ENCODE measurements around the gene FCER1G. TPM values are rescaled to one million over a fixed set of nuclear protein-coding genes. Genes with fewer than 3 reads are reported as not detected.

The FCER1G gene
- total and polyA plus RNA-seq, 2 of the 8 experiments (the other 6 are each of a cell fraction or from before 2014, with no cell fraction given) = 1.6 TPM; not detected in 1

GRCh38 chr1:161228032-161228431 is 12.9 kb downstream of the FCER1G start:
- peaks cover 0 to 10% (median 8%) of the 10 kb centered on the region in 4 experiments; a peak in 5 of 8 replicates for H3K36me3 ChIP-seq (ENCODE audit: control insufficient read depth in 2 of 4, insufficient read depth in 4 of 4, low read length in 3 of 4)
- 97% methylated on average over 7 of the region's 7 CpGs; no CpG with 5 or more reads in 1 of the 2 experiments for WGBS, 2 experiments (ENCODE audit: extremely low coverage in 1 of 2, insufficient coverage in 1 of 2, insufficient read length in 1 of 2, insufficient replicate concordance in 2 of 2, low coverage in 1 of 2, low lambda C conversion rate in 2 of 2, missing lambda C conversion rate in 1 of 2)
- no peak overlapping the region for H2BK5ac ChIP-seq (ENCODE audit: low read depth, low read length)
- H3K14ac ChIP-seq (ENCODE audit: insufficient read length) = no peak overlapping the region
- no peaks in the 10 kb centered on the region for H3K79me2 ChIP-seq (ENCODE audit: control insufficient read depth in 1 of 2, insufficient read depth in 2 of 2, low read length in 2 of 2)
- H2AFZ ChIP-seq (ENCODE audit: low read length) = no peak overlapping the region
- no peaks in the 10 kb centered on the region for H3K27me3 ChIP-seq (replicated peaks in 1 of 4; ENCODE audit: control insufficient read depth in 3 of 4, extremely low read depth in 1 of 4, insufficient read depth in 3 of 4, low read length in 3 of 4)
- no peaks in the 10 kb centered on the region for H3K79me1 ChIP-seq (ENCODE audit: low read depth, low read length)
- peaks cover 2 to 6% (median 4%) of the 10 kb centered on the region in 4 experiments for H3K4me1 ChIP-seq (replicated peaks in 1 of 4; ENCODE audit: control insufficient read depth in 3 of 4, insufficient read depth in 4 of 4, low read length in 3 of 4)
- no peak overlapping the region for H3K4ac ChIP-seq (replicated peaks; ENCODE audit: insufficient read length, low read depth, low read length)
- no peak overlapping the region; a peak in 1 of 4 replicates for H3K4me2 ChIP-seq (ENCODE audit: insufficient read depth in 1 of 2, low read depth in 2 of 2, low read length in 2 of 2)
- peaks cover 8% of the 10 kb centered on the region for H3K23me2 ChIP-seq (ENCODE audit: low read depth, low read length)
- no peak overlapping the region for H3K4me3 ChIP-seq (ENCODE audit: extremely low read depth in 1 of 4, insufficient read depth in 2 of 4, low read depth in 3 of 4, low read length in 4 of 4)
- H3K23ac ChIP-seq (ENCODE audit: insufficient read length) = no peak overlapping the region
- no peak overlapping the region for H4K5ac ChIP-seq (ENCODE audit: insufficient read length, low read depth, low read length)
- H2BK15ac ChIP-seq (ENCODE audit: low read length) = no peak overlapping the region
- CTCF ChIA-PET (ENCODE audit: partially characterized antibody) = interaction anchor here (0.7 to 23.7 kb wide), 19 partner anchors 11 to 207 kb away, joined by 3 to 427 read pairs (median 18); partner anchors contain the start of genes ADAMTS4, F11R, FCER1G and NDUFS2
- H3K18ac ChIP-seq (ENCODE audit: extremely low read depth, low read length) = no peak overlapping the region
- H3K27ac ChIP-seq (ENCODE audit: low read depth, low read length) = no peak overlapping the region
- H4K8ac ChIP-seq (ENCODE audit: extremely low read depth, insufficient read depth, low read length) = no peak overlapping the region
- no peak overlapping the region for H3K56ac ChIP-seq (replicated peaks; ENCODE audit: insufficient read length, low read depth, low read length)
- DNase-seq (ENCODE audit: low read depth in 1 of 2, low spot score in 2 of 2) (no peak), FAIRE-seq (no peak)
- H4K91ac ChIP-seq (replicated peaks; ENCODE audit: insufficient read length, low read length) = no peak overlapping the region
- no peak overlapping the region for H3K9ac ChIP-seq (replicated peaks in 1 of 4; ENCODE audit: extremely low read depth in 1 of 4, low read depth in 3 of 4, low read length in 3 of 4)
- no peak overlapping the region for H2BK20ac ChIP-seq (ENCODE audit: low read length)
- H2BK120ac ChIP-seq (replicated peaks; ENCODE audit: low read depth, low read length) = no peak overlapping the region
- H4K20me1 ChIP-seq (replicated peaks in 1 of 2; ENCODE audit: control insufficient read depth in 1 of 2, insufficient read depth in 2 of 2, low read length in 2 of 2) = no peaks in the 10 kb centered on the region
- POLR2A ChIA-PET (ENCODE audit: partially characterized antibody) = interaction anchor here (0.6 to 0.9 kb wide), 2 partner anchors 78 to 146 kb away, joined by 3 to 4 read pairs; no protein-coding TSS in a partner anchor
- no peak for TF ChIP-seq POLR2A (IDR thresholded peaks at IDR 0.05; ENCODE audit: control extremely low read depth in 1 of 2, low read depth in 2 of 2, low read length in 2 of 2)
- TF ChIP-seq EGR1 (IDR thresholded peaks at IDR 0.05; ENCODE audit: borderline replicate concordance, low read depth, low read length) = no peak
- no peak for TF ChIP-seq KDM1A (IDR thresholded peaks at IDR 0.05; ENCODE audit: borderline replicate concordance, low read length)
- no peak for TF ChIP-seq FOSL1 (IDR thresholded peaks at IDR 0.05; ENCODE audit: insufficient read depth, low read depth, low read length)
- no peaks in the 10 kb centered on the region for H3K9me3 ChIP-seq (ENCODE audit: insufficient read depth in 2 of 2, low read depth in 1 of 2, low read length in 1 of 2)
- no peak overlapping the region for H2BK12ac ChIP-seq (ENCODE audit: low read depth, low read length)
- H2AK5ac ChIP-seq (ENCODE audit: low read depth, low read length) = no peak overlapping the region
